Ovary (tissue), 9 donors: ENCODE data around the gene OPN5. TPM values are rescaled to one million over a fixed set of nuclear protein-coding genes. Genes with fewer than 3 reads are reported as not detected.

Experiments
- DNase-seq, 5 donors: peaks; one replicate each; pipeline ENCODE4 v3.0.0-alpha.2; 2019 to 2020
- H3K27ac ChIP-seq, 2 donors: fragments of 200-600 bp; one replicate each; pipeline versions ENCODE4 v1.5.1 to v1.8.0; 2019 to 2022
- H3K27me3 ChIP-seq: fragments of 200-600 bp; one replicate; pipeline ENCODE4 v1.8.0; 2022
- H3K36me3 ChIP-seq: fragments of 200-600 bp; sonication (generic); one replicate; pipeline ENCODE4 v1.5.1; 2019
- H3K4me1 ChIP-seq: one replicate; pipeline ENCODE4 v1.8.1; 2013; ENCODE audit warnings: mild to moderate bottlenecking, moderate library complexity; ENCODE audit not compliant: insufficient read depth
- H3K4me3 ChIP-seq: fragments of 200-600 bp; sonication (generic); one replicate; pipeline ENCODE4 v1.5.1; 2017
- H3K9me3 ChIP-seq, 2 donors: fragments of 200-600 bp in 1 of 2; sonication (generic) in 1 of 2; one replicate each; pipeline versions ENCODE4 v1.5.1 to v1.8.1; 2013 to 2019; ENCODE audit warnings: mild to moderate bottlenecking in 1 of 2, moderate library complexity in 1 of 2
- EP300 ChIP-seq: sonication (generic); formaldehyde crosslinking; IDR thresholded peaks from one replicate; pipeline ENCODE4 v1.6.1; 2017; ENCODE audit warnings: antibody characterized with exemption
- POLR2A ChIP-seq: fragments of 450-650 bp; IDR thresholded peaks from one replicate; pipeline ENCODE4 v1.6.1; 2017; ENCODE audit warnings: antibody characterized with exemption, mild to moderate bottlenecking, moderate library complexity
- WGBS, 3 donors: extraction: QIAGEN DNeasy Blood & Tissue Kit in 1 of 3; methylation state at CpG; one replicate each; pipeline versions ENCODE4 v1.1.5 to v1.1.7; 2013 to 2017; 5-methylcytosine and 5-hydroxymethylcytosine counted together
- intact Hi-C, 4 donors: fragments of 100-400 bp; cut with DNase I; formaldehyde crosslinking; loops; one replicate each; pipeline versions ENCODE4 v1.11.0 to v1.15.1; 2022 to 2023
- polyA plus RNA-seq, 2 donors: library from polyadenylated mRNA; stranded (reverse); fragments of 200-250 nt in 1 of 2; fragments of 350-450 nt in 1 of 2; fragmentation: Illumina TruSeq in 1 of 2; extraction: RNeasy Lipid Tissue Mini Kit (QIAGEN cat#74804) in 1 of 2; gene quantifications; one replicate each; pipeline ENCODE4 v1.2.3, GENCODE V29; 2013 to 2014
- small RNA-seq: library from RNA; depleted of rRNA; stranded (forward); fragments of <200 nt; gene quantifications from one replicate; pipeline ENCODE3, GENCODE V24; 2016
- total RNA-seq, 7 donors: library from RNA; depleted of rRNA in 2 of 7; stranded (reverse); fragments of >200 nt in 2 of 7; fragmentation: NEBNext Ultra II Directional in 3 of 7; extraction: Animal tissue kit (Norgen Biotek cat#: 25700) in 3 of 7; gene quantifications; one replicate each; pipeline versions ENCODE4 v1.1.0 to v1.2.4, GENCODE V29; 2016 to 2023
- TF ChIP-seq, protein P1 (sequence below), 3 donors: fragments of 450-650 bp in 2 of 3; fragments of 200-600 bp in 1 of 3; IDR thresholded peaks; one replicate each; pipeline versions ENCODE4 v1.5.1 to v1.8.0; 2016 to 2022; ENCODE audit warnings: antibody characterized with exemption in 3 of 3, mild to moderate bottlenecking in 1 of 3
- donor health status: DM: no; HTN: no; CAD: no; lungs with moderate emphysema.
- donor health status: DM: no; HTN: no; CAD: no.
- donor health status: Bipolar disorder and iron deficiency.
- donor health status: DM: yes; HTN: yes; CAD: no.
- donor health status: DM: no; HTN: no; CAD: no.
- donor health status: DM: yes; HTN: yes; CAD: no.

Gene OPN5
- total and polyA plus RNA-seq, 9 donors, result not detected

DNA sequence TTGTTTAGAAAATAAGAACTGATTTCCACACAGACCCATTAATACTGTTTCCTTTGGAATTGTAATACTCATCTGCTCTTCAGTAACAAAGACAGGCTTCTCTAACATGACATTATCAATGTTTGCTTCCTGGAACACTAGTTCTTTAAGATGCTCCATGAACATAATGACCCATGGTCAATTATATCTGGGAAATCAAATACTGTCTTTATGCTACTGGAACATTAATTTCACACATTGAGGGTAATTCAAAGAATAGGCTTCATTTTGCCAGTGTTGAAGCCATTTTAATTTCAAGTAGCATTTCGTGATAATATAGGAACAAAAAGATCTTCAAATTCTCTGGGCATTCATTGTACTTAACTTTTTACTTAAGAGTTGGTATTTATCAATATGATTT lies 80.9 kb downstream of the OPN5 start:
- no peaks in the 10 kb centered on the region for H3K4me1 ChIP-seq
- H3K9me3 ChIP-seq, result no peaks in the 10 kb centered on the region
- no peaks in the 10 kb centered on the region for H3K27me3 ChIP-seq
- H3K4me3 ChIP-seq, result no peak overlapping the region
- no peak overlapping the region for H3K27ac ChIP-seq
- WGBS, 3 donors, result 79 to 92% (median 79%) methylated on average over 1 of the region's 1 CpG
- no peaks in the 10 kb centered on the region for H3K36me3 ChIP-seq
- intact Hi-C loops, result no loop called here
- TF ChIP-seq EP300 (no peak), POLR2A (no peak)
- TF ChIP-seq, protein P1, sequence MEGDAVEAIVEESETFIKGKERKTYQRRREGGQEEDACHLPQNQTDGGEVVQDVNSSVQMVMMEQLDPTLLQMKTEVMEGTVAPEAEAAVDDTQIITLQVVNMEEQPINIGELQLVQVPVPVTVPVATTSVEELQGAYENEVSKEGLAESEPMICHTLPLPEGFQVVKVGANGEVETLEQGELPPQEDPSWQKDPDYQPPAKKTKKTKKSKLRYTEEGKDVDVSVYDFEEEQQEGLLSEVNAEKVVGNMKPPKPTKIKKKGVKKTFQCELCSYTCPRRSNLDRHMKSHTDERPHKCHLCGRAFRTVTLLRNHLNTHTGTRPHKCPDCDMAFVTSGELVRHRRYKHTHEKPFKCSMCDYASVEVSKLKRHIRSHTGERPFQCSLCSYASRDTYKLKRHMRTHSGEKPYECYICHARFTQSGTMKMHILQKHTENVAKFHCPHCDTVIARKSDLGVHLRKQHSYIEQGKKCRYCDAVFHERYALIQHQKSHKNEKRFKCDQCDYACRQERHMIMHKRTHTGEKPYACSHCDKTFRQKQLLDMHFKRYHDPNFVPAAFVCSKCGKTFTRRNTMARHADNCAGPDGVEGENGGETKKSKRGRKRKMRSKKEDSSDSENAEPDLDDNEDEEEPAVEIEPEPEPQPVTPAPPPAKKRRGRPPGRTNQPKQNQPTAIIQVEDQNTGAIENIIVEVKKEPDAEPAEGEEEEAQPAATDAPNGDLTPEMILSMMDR (IDR thresholded peaks at IDR 0.05), result no peak
- no peak for DNase-seq

GRCh38 chr6:47865206-47865605 lies 83.4 kb downstream of the OPN5 start:
- no peak overlapping the region for H3K4me3 ChIP-seq
- H3K36me3 ChIP-seq, result peaks cover 2% of the 10 kb centered on the region
- WGBS, 3 donors, result 16 to 26% (median 19%) methylated on average over 2 of the region's 2 CpGs
- intact Hi-C loops, result no loop called here
- H3K4me1 ChIP-seq, result no peaks in the 10 kb centered on the region
- no peak overlapping the region for H3K27ac ChIP-seq
- no peaks in the 10 kb centered on the region for H3K9me3 ChIP-seq
- no peaks in the 10 kb centered on the region for H3K27me3 ChIP-seq
- DNase-seq, result no peak
- TF ChIP-seq POLR2A, result no peak
- no peak for TF ChIP-seq EP300
- TF ChIP-seq, protein P1 (IDR thresholded peaks at IDR 0.05), result no peak

- no peak for TF ChIP-seq POLR2A
- TF ChIP-seq EP300, result no peak
- TF ChIP-seq, protein P1 (IDR thresholded peaks at IDR 0.05), result no peak
- 71 to 89% (median 84%) methylated on average over 1 of the region's 1 CpG for WGBS, 3 donors
- Histone ChIP-seq H3K36me3 (no peaks in the 10 kb centered on the region), H3K27ac (no peak overlapping the region), H3K4me1 (no peaks in the 10 kb centered on the region), H3K4me3 (no peak overlapping the region), H3K9me3 (no peaks in the 10 kb centered on the region), H3K27me3 (no peaks in the 10 kb centered on the region)
- DNase-seq, result no peak
- intact Hi-C loops, result no loop called here
Observed at GRCh38 chr6:47875593-47875992, 93.8 kb downstream of the OPN5 start.

Small RNA genes within 50 kb of the gene (small RNA-seq; reads per million reads assigned to genes)
- gene RNU1-105P, result not detected

Other genes with a start within 250 kb of the OPN5 start
- under 1 TPM in 5 of 7 donors, not detected in 2; 0.13 to 0.48 (median 0.27) TPM for gene ADGRF4, start 83.5 kb upstream of the OPN5 start, total RNA-seq
- gene ADGRF4, start 83.5 kb upstream of the OPN5 start, polyA plus RNA-seq, result 1 to 10 TPM in 1 of 2 donors, under 1 TPM in 1; 0.11 to 1.3 TPM